ENCODE data around the gene XXYLT1. TPM values are rescaled to one million over a fixed set of nuclear protein-coding genes. Genes with fewer than 3 reads are reported as not detected.

The XXYLT1 gene
- total and polyA plus RNA-seq, 9 of the 15 experiments (the other 6 are each of a cell fraction or from before 2014, with no cell fraction given) = 1.9 to 18.9 (median 15.0) TPM

DNA sequence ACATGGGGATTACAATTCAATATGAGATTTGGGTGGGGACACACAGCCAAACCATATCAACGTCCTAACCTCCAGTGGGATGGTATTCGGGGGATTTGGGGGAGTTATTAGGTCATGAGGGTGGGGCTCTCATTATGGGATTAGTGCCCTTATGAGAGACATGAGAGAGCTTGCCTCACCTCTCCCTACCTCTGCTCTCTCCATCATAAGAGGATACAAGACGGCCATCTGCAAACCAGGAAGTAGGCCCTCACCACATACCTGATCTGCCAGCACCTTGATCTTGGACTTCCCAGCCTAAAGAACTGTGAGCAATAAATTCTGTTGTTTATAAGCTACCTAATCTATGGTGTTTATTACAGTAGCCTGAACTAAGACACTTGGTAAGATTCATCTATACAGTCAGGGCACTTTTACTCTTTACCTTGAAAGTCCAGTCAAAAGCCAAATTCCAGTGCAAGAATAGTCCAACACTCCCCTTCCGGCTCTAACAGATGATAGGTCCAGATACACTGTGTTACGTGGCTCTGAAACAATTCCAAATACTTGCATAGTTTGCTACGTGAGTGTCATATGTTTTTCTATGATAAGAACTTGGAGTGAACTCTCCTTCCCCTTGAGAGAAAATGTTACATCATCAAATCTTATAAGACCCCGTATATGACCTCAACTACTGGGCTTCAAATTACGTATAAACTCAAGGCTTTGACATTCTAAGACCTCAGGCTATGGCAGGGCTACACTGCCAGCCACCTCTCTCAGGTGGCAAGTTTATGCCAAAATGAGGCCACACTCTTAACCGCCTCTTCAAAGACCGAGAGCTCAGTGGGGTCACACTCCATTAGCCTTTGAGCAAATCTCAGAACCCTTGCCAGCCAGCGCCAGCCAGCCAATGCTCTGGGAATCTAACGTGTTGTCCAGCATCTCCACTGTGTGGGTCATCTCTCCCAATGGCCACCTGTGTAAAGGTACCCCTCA lies 129.9 kb downstream of the XXYLT1 start (continued):
- TF ChIP-seq ZKSCAN1 (IDR thresholded peaks at IDR 0.05; ENCODE audit: low read depth, low read length) (no peak), RCOR1 (IDR thresholded peaks at IDR 0.05; ENCODE audit: borderline replicate concordance in 1 of 2, low read depth in 2 of 2, low read length in 2 of 2) (peak in 1 of 2 experiments; percentile 83; a peak in 3 of 4 replicates), MTA3 (IDR thresholded peaks at IDR 0.05; ENCODE audit: borderline replicate concordance) (peak; percentile 95), ETS2 (tag; IDR thresholded peaks at IDR 0.05; ENCODE audit: borderline replicate concordance, poor library complexity, severe bottlenecking) (no peak), CEBPB (tag; IDR thresholded peaks at IDR 0.05) (peak; percentile 93)
- TF ChIP-seq, protein P1, sequence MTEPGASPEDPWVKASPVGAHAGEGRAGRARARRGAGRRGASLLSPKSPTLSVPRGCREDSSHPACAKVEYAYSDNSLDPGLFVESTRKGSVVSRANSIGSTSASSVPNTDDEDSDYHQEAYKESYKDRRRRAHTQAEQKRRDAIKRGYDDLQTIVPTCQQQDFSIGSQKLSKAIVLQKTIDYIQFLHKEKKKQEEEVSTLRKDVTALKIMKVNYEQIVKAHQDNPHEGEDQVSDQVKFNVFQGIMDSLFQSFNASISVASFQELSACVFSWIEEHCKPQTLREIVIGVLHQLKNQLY (CRISPR knock-in tag; conservative IDR thresholded peaks at IDR 0.05) = no peak
- TF ChIP-seq, protein P2, sequence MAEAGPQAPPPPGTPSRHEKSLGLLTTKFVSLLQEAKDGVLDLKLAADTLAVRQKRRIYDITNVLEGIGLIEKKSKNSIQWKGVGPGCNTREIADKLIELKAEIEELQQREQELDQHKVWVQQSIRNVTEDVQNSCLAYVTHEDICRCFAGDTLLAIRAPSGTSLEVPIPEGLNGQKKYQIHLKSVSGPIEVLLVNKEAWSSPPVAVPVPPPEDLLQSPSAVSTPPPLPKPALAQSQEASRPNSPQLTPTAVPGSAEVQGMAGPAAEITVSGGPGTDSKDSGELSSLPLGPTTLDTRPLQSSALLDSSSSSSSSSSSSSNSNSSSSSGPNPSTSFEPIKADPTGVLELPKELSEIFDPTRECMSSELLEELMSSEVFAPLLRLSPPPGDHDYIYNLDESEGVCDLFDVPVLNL (CRISPR knock-in tag; IDR thresholded peaks at IDR 0.05; ENCODE audit: low read depth) = no peak

All from K562 (cell line).